SJCRH30 (cell line): ENCODE results near the gene SMIM41. TPM values are rescaled to one million over a fixed set of nuclear protein-coding genes. Genes with fewer than 3 reads are reported as not detected.

Source experiments
- DNase-seq, 2 experiments: peaks; one replicate each; pipeline ENCODE4 v3.0.0-alpha.2; 2015 to 2020
- H3K27ac ChIP-seq: fragments of 250-450 bp; sonication (Bioruptor Pico); 2 replicates; pipeline ENCODE4 v1.5.1; 2020; ENCODE audit warnings: mild to moderate bottlenecking, moderate library complexity
- H3K27me3 ChIP-seq: fragments of 250-450 bp; sonication (Bioruptor Pico); 2 replicates; pipeline ENCODE4 v1.5.1; 2020; ENCODE audit warnings: mild to moderate bottlenecking, moderate library complexity
- H3K36me3 ChIP-seq: fragments of 250-450 bp; sonication (Bioruptor Pico); 2 replicates; pipeline ENCODE4 v1.5.1; 2020; ENCODE audit warnings: mild to moderate bottlenecking, moderate library complexity
- H3K4me1 ChIP-seq: fragments of 250-450 bp; sonication (Bioruptor Pico); 2 replicates; pipeline ENCODE4 v1.5.1; 2020; ENCODE audit warnings: mild to moderate bottlenecking, moderate library complexity
- H3K4me3 ChIP-seq: fragments of 250-450 bp; sonication (Bioruptor Pico); 2 replicates; pipeline ENCODE4 v1.5.1; 2020; ENCODE audit warnings: mild to moderate bottlenecking, moderate library complexity
- H3K9me3 ChIP-seq: fragments of 250-450 bp; sonication (Bioruptor Pico); replicated peaks from 2 replicates; pipeline ENCODE4 v1.5.1; 2020; ENCODE audit warnings: mild to moderate bottlenecking, moderate library complexity
- total RNA-seq: library from RNA; depleted of rRNA; stranded (reverse); fragments of >200 nt; shearing (Covaris generic); gene quantifications from 2 replicates; pipeline ENCODE4 v1.2.3, GENCODE V29; 2014

Gene SMIM41
- total RNA-seq, 1 experiment from 2014 or later = not detected

DNA sequence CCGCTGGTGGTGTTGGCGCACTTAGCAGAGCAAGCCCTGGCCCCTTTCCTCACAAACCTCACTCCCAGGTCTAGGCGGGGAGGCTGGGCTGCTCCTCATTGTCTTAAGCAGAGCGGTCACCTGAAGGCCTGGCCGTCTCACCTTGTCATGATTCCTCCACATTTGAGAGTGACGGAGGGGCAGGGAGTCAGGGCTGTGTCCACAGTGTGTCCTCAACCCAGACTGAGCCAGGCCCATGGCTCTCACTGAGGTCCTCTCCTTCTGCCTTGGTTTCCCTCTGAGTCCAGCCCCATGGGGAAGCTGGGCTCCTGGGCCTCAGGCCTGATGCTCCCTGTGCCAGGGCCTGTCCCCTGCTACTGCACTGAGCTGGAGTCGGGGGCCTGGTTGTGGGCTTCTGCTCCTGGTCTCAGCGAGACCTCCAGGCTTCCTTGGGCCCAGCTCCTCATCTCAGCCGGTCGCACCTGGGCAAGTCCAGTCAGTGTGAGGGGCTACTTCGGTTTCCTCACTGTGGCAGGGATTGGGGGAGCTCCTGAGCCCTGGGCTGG lies 67.4 kb downstream of the SMIM41 start:
- no peak for DNase-seq
- Histone ChIP-seq H3K36me3 (no peaks in the 10 kb centered on the region), H3K27me3 (no peaks in the 10 kb centered on the region; the same call in 1 of the 2 replicates), H3K9me3 (no peaks in the 10 kb centered on the region), H3K4me3 (no peak overlapping the region), H3K27ac (peak overlapping the region; percentile 84), H3K4me1 (peaks cover 33% of the 10 kb centered on the region)

DNA sequence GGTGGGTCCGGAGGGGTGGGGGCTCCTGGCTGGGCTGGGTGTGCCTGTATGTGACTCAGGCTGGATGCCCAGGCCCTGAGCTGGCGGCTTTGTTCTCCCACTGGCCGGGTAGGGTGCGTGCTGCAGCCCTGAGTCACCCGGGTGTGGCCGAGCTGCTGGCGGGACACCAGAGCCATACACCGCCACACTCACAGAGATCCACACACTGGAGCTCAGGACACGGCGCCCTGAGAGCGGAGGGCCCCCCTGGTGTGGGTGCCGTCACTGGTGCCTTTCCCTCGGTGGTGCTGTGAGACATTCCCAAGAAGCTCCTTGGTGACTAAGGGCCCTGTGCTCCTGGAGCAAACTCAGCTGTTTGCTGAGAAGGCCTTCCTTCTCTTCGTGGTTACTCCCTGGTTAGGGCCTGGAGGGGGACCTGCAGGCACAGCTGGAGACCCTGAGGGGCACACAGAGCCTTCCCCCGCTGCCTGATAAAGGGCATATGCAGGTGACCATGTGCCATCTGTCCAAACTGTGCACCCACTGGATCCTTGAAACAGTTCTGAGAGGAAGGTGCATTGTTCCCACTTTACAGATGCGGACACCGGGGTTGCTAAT lies 68.0 kb downstream of the SMIM41 start:
- Histone ChIP-seq H3K4me3 (no peak overlapping the region), H3K27ac (peak overlapping the region; percentile 84), H3K4me1 (peaks cover 33% of the 10 kb centered on the region), H3K36me3 (no peaks in the 10 kb centered on the region), H3K9me3 (no peaks in the 10 kb centered on the region), H3K27me3 (no peaks in the 10 kb centered on the region; the same call in 1 of the 2 replicates)
- peak; percentile 77 to 90 for DNase-seq

DNA sequence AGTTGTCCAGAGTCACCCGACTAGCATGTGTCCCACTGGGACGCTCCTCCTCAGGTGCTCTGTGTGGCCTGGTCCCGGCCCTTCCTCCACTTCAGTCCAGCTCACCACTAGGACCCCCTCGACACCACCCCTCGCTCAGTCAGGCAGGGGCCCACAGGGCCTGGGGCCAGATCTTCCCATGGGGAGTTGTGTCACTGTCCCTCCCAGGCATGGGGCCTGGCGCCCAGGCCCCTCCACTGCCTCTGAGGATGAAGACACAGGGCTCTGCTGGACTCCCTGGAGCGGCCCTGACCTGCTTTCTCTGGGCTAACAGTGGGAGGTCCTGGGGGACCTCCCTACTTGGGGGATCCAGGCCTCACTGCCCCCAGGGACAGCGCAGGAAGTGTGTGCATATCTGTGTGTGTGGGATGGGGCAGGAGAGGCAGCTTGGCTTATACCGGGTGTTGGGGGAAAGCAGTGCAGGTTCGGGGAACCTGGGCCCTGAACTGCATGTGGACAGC lies 68.5 kb downstream of the SMIM41 start:
- H3K4me3 ChIP-seq = no peak overlapping the region
- peak overlapping the region; percentile 84 for H3K27ac ChIP-seq
- no peak for DNase-seq
- H3K27me3 ChIP-seq = no peaks in the 10 kb centered on the region
- no peaks in the 10 kb centered on the region for H3K36me3 ChIP-seq
- peaks cover 33% of the 10 kb centered on the region for H3K4me1 ChIP-seq
- no peaks in the 10 kb centered on the region for H3K9me3 ChIP-seq

DNA sequence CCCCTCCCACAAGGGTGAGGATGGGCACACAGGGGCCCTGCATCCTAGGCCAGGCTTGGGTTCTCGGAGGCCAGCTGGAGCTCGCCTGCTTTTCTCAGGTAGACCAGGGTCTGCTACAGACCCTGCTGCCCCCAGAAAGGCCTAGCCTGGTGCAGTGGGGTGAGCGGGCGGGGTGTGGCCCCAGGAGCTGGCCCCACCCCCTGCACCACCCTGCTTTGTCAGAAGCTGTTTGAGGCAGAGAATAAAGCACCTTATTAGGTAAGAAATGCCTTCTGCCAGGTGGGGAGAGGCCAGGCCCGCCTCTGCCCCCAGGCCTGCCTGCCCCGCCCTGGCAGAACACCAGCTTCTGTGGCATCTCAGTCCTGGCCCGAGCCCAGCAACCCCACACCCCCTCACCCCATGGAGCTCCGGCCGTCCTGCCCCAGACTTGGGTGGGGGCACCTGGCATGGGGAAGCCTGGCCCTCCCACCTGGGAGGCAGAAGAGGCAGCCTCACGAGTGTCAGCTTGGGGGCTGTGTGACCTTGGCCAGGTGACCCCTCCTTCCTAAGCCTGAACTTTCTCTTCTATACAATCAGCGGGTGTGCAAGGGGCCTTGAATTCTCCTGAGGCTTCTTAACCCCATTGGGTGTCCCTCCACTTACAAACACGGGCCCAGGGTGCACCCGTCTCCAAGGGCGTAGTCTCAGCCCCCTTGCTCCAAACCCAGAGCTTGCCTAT lies 69.1 kb downstream of the SMIM41 start:
- Histone ChIP-seq H3K9me3 (no peaks in the 10 kb centered on the region), H3K27ac (no peak overlapping the region; the same call in 1 of the 2 replicates), H3K27me3 (no peaks in the 10 kb centered on the region), H3K4me3 (no peak overlapping the region), H3K4me1 (peaks cover 33% of the 10 kb centered on the region), H3K36me3 (no peaks in the 10 kb centered on the region)
- DNase-seq = no peak

DNA sequence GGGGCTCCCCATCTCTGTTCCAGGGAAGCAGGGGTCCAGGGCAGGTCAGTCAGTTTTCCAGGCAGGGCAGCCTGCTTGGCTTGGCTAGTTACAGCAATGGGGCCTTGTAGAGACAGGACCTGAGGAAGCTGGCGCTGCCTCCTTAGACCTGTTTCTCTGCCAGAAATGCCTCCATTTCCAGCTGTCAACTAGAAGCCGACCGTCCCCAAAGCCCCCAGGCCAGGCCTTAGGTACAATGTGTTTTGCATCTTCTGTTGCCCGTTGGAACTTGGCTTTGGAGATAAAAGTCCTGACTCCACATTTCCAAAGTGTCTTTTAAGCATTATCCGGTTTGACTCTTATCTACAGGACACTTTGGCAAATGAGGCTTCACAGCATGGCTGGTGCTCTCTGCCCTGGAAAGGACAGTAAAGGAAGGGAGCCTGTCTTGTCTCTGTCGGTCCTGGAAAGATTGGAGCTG lies 69.7 kb downstream of the SMIM41 start:
- Histone ChIP-seq H3K27ac (no peak overlapping the region), H3K4me3 (no peak overlapping the region), H3K4me1 (peaks cover 27% of the 10 kb centered on the region), H3K9me3 (no peaks in the 10 kb centered on the region), H3K27me3 (no peaks in the 10 kb centered on the region), H3K36me3 (no peaks in the 10 kb centered on the region)
- no peak for DNase-seq

DNA sequence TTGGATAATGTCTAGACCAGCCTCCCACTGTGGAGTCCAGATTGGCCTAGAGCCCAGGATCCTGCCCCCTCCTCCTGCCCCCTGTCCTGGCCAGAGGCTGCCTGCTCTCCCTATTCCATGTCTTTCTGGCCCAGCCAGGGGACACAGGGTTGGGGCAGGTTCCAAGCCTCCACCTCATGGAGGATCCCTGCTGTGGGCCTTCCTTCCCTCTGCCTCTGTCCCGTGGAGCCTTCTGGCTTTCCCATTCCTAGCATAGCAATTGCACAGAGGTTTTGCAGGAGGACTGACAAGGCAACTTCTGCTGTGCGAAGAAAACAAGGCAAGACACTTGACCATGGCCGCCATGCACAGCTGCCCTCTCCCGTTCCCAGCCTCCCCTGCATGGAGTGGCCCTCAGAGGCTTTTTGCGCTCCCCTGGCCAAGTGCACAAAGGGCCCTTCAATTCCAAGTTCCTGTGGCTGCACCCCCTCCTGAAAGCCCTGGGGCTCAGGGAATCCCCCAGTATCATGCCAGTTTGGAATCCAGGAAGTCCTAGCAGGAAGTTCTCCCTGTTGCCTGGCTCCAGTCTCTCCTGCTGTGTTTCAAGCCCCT lies 70.2 kb downstream of the SMIM41 start:
- Histone ChIP-seq H3K36me3 (no peaks in the 10 kb centered on the region), H3K9me3 (no peaks in the 10 kb centered on the region), H3K27me3 (no peaks in the 10 kb centered on the region), H3K4me1 (peaks cover 27% of the 10 kb centered on the region), H3K27ac (no peak overlapping the region), H3K4me3 (no peak overlapping the region)
- no peak for DNase-seq

DNA sequence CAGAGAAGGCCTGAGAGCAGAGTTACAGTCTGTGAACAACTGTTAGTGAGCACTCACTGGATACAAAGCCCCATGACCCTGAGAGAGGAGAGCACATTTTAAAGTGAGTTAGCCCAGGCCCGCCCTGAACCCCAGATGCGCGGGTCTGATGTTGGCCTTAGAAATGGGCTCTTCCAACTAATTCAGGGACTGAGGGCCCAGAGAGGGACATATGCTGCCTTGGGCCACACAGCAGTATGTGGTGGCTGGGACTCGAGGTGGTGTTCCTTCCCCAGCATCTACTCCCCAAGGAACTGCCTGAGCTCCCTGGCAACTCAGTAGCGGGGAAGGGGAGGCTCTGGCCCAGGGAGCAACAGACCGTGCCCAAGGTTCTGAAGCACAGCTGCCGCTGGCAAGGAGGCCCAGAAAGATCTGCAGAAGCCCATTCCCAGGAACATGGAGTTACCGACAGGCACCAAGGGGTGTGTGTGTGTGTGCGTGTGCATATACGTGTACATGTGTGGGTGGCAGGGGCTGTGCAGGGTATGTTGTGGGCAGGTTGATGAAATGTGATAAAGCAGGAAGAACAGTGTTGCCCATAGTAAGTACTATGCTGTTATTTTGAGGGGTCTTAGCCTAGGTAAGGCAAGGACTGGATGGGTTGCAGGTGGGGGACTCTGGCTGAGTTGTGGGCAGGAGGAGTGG lies 71.8 kb downstream of the SMIM41 start:
- Histone ChIP-seq H3K4me3 (no peak overlapping the region), H3K27me3 (no peaks in the 10 kb centered on the region), H3K9me3 (no peaks in the 10 kb centered on the region), H3K36me3 (no peaks in the 10 kb centered on the region), H3K4me1 (peaks cover 24% of the 10 kb centered on the region), H3K27ac (no peak overlapping the region)
- no peak for DNase-seq

DNA sequence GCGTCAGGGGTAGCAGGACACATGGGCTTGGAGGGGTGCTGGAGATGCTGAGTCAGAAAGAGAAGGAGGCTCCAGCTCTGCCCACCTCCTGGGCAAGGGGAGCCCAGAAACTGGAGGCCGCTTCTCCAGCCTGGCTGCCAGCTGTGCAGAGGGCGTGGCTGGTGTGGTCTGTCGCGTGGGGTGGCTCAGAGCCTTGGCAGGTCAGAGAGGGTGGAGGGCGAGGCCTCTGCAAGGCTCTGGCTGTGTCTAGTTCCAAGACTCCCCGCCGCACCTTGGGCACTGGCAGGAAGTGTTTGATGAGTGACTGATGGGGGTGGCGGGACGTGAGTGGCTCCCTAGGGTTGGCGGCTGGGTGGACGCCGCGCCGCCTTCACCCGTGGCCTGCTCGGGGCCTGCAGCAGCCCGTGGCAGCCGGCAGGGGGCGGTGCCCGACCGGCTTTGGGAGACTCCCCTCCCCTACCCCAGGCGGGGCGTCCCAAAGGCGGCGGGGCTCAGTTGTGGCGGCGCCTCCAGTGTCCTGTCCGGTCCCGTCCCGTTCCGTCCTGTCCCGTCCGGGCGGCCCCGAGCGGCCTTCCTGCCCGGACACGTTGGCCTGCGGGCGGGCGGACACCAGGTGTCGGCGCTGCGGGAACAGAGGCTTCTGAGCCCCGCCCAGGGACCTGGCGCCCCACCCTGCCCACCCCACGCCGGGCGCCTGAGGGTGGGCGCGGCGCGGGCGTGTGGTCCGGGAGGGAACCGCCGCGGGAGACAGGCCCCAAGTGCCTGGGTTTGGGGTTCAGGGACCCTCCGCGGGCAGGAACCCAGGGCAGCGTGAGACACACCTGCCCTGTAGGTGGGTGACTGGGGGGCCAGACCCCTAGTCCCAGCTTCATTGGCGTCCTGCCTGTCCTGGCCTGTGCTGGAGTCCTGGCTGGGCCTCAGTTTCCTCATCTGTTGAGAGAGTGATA lies 72.6 kb downstream of the SMIM41 start:
- Histone ChIP-seq H3K27ac (no peak overlapping the region), H3K36me3 (no peaks in the 10 kb centered on the region), H3K9me3 (no peaks in the 10 kb centered on the region), H3K4me1 (peaks cover 16% of the 10 kb centered on the region), H3K27me3 (no peaks in the 10 kb centered on the region), H3K4me3 (no peak overlapping the region)
- peak; percentile 48 to 60 for DNase-seq

DNA sequence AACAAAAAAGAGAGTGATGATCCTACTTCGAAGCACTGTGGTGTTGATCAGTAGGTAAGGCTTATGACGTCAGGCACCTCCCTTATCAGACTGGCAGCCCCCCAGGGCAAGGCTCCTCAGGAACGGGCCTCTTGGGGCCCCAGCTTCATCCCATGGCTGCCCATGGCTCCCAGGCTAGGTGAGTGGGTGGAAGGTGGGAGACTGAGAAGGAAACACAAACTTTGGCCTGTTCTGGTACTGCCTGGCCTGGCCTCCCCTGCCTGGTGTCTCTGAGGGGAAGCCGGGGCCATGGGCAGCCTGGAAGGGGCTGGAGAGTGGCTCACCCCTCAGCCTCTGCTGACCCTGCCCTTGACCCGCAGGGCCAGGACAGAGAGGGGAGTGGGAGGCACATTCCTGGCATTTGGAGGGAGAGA lies 73.4 kb downstream of the SMIM41 start:
- no peak overlapping the region for H3K4me3 ChIP-seq
- H3K36me3 ChIP-seq = no peaks in the 10 kb centered on the region
- H3K27ac ChIP-seq = no peak overlapping the region
- no peak for DNase-seq
- H3K9me3 ChIP-seq = no peaks in the 10 kb centered on the region
- no peaks in the 10 kb centered on the region for H3K27me3 ChIP-seq
- H3K4me1 ChIP-seq = peaks cover 8% of the 10 kb centered on the region

DNA sequence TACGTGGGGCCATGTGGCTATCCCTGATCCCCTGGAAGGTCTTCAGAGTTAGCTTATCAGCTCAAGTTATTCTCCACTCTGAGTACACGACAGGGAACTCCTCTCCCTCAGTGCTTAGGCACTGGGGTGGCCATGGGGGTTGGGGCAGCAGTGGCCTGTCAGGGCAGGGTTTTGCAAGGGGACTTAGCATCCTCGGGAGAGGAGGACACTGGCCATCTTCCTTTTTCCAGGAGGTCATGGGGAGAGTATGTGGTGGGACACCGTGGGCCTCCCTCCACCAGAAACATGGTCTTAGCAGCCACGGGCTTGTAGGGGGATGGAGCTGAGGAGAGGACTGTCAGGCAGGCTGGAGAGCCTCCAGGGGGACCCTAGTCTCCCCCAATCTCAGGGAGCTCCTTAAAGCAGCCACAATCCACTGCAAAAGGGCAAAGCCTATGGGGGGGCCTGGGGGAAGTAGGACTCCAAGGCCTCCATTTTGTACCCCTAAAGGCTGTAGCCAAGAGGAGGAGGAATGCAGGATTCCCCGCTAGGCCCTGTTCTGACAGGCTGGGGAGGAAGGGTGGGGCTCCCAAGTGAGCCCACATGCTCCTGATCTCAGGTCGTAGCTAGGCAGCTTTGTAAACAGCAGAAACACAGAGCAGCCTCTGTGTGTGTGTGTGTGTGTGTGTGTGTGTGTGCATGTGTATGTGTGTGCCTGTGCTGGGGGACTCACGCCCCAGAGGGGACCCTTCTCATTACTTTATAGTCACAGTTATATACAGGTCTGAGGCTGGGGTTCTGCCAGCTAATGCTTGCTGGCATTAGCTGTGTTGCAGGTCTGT lies 75.8 kb downstream of the SMIM41 start:
- Histone ChIP-seq H3K4me3 (no peak overlapping the region), H3K4me1 (no peaks in the 10 kb centered on the region), H3K27ac (no peak overlapping the region), H3K9me3 (no peaks in the 10 kb centered on the region), H3K36me3 (no peaks in the 10 kb centered on the region), H3K27me3 (no peaks in the 10 kb centered on the region)
- no peak for DNase-seq

DNA sequence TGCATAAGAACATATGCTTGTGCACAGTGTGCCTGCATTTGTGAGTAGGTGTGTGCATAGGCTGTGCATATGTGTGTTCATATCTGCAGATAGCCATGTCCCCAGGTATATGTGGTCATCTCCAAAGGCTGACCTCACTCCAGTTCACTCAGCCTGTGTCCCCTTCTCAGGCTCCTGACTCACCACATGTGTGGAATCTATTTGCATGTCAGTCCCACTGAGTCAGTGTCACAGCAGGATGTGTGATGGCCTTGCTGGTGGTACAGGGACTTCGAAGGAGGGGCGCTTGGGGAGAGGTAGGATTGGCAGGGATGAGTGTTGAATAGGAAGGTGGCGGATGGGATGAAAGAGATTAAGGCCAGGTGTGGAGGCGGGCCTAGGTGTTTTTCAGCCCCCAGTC lies 76.8 kb downstream of the SMIM41 start:
- no peak overlapping the region for H3K4me3 ChIP-seq
- no peak for DNase-seq
- no peaks in the 10 kb centered on the region for H3K27me3 ChIP-seq
- no peak overlapping the region for H3K27ac ChIP-seq
- peaks cover 2% of the 10 kb centered on the region; the same call in 1 of the 2 replicates for H3K4me1 ChIP-seq
- no peaks in the 10 kb centered on the region for H3K36me3 ChIP-seq
- H3K9me3 ChIP-seq = no peaks in the 10 kb centered on the region

DNA sequence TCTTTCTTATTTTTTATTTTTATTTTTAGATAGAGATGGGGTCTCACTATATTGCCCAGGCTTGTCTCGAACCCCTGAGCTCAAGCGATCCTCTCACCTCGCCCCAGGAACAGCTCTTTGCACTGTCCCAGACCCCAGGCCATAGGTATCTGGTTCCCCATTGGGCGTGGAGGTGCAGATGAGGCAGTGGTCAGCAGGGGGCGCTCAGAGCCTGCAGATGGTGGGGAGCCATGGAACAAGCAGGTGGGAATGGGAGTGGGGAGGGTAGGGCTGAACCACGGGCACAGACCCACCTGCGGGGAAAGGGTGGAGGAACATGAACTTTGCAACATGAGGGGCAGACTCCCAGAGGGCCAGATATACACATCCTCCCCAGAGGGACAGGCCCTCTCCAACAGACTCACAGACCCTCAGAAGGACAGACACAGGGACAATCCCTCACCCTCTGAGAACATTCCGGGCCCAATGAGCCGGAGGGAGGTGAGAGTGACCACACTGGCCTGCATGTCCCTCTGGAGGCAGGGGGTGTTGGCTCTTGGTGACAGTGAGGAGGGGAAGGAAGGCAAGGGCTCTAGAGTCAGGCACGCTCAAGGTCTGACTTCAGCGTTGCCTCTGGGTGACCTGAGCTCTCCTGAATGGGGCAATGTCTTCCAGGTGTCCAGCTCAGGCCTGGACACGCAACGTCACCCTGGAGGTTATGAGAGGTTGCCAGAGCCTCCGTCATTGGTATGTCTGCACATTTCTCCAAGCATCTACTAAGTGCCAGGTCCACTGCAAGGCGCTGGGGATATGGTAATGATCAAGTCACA lies 77.5 kb downstream of the SMIM41 start:
- H3K27ac ChIP-seq = no peak overlapping the region
- H3K27me3 ChIP-seq = no peaks in the 10 kb centered on the region
- no peak overlapping the region for H3K4me3 ChIP-seq
- H3K9me3 ChIP-seq = no peaks in the 10 kb centered on the region
- no peaks in the 10 kb centered on the region for H3K36me3 ChIP-seq
- H3K4me1 ChIP-seq = peaks cover 4% of the 10 kb centered on the region; the same call in 1 of the 2 replicates
- DNase-seq = peak; percentile 78 to 89
